ENCODE measurements around the gene POTEG.
"Not testable (repeated sequence)": the region's sequence is repeated elsewhere in the genome, so short reads cannot be mapped to it uniquely, and the experiment has no call there.

The POTEG gene

DNA sequence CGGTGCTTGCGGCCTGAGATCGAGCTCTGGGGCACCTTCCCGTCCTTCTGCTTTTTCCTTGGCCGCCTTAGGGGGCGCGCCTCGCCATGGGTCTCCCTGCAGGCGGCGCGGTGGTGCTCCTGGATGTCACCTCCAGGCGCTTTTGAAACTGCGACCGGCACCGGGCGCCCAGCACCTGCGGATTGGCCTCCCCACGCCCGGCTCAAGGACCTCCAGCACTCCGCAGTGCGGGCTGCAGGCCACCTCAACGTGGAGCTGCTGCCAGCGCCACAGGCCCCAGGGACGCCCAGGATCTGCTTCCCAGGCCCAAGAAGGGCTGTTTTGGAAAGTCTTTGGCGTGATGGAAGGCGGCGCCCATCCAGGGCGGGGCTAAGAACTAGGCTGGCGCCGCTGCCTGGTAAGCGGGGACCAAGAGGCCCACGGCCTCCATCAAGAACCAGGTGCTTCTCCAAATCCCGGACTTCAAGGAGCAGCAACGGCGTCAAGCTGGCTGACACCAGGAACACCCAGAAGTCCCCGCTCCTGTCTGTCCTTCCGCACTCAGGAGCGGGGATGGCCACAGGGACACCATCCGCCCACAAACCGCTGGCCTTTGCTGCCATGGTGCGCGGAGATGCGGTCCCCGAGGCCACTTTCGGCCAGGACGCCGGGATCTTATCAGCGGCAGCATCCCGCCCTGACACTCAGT lies 61.2 kb downstream of the POTEG start:
- not testable (repeated sequence) for DNase-seq

GRCh38 chr14:19371767-19372166 lies 62.4 kb downstream of the POTEG start:
- not testable (repeated sequence) for DNase-seq

DNA sequence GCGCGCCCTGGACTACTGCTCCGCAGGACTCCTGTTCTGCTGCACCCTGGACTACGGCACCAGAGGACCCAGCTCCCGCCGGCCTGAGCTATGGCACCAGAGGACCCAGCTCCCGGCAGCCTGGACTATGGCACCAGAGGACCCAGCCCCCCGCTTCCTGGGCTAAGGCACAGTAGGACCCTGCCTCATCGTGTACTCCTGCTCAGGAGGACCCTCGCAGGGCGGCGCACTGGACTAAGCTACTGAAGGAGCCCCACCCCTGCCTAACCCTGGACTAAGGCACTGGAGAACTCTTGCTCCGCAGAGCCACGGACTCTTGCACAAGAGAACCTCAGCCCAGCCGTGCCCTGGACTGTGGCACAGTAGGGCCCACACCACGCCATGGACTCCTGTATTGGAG lies 71.3 kb downstream of the POTEG start:
- DNase-seq, result not testable (repeated sequence)

DNA sequence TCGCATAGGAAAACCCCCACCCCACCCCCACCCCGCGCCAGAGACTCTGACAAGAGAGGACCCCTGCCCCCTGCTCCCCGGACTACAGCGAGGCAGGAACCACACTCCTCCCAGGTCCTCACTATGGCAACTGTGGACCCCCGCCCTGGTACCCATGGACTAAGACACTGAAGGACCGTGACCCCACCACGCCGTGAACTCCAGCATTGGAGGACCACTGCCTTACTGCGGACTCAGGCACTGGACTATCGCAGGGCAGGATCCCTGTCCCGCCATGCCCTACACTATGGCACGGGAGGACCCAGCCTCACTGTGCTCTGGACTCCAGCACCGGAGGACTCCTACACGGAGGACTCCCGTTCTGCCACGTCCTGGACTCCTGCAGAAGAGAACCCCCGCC lies 71.8 kb downstream of the POTEG start:
- not testable (repeated sequence) for DNase-seq

GRCh38 chr14:19361636-19362253 lies 72.4 kb downstream of the POTEG start:
- not testable (repeated sequence) for DNase-seq

DNA sequence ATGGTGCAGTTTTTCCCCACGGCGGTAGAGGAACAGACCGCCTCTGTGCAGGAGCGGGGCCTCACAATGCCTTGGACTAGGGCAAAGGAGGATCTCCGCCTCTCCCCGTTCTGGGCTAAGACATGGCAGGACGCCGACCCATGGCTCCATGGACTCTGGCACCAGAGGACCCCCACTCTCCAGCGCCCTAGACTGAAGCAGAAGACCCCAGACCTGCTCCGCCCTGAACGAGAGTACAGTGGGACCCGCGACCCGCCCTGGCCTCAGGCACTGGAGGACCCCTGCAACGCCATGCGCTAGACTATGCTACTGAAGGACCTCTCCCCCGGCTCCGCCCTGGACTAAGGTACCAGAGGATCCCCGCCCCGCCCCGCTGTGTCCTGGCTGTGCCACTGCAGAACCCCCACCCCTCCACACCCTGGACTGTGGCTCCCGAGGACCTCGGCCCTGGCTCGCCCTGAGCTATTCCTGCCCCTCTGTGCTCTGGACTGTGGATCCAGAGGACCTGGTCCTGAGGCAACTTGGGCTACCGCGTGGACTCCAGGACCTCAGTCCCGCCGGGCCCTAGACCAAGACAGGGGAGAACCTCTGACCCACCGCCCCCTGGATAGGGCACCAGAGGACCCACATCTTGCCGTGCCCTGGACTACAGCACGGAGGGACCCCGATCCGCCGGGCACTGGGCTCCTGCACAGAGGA lies 73.1 kb downstream of the POTEG start:
- DNase-seq, result not testable (repeated sequence)

Measured in AML-193 (cell line).